IPS DF 4.7 (cell line): ENCODE data around the gene PTGES3.
"Not testable (repeated sequence)": the region's sequence is repeated elsewhere in the genome, so short reads cannot be mapped to it uniquely, and the experiment has no call there.

ENCODE experiments used
- DNase-seq: peaks from one replicate; pipeline ENCODE4 v3.0.0-alpha.2; 2013; ENCODE audit warnings: low spot score; ENCODE audit errors: extremely low read depth

PTGES3 gene

DNA sequence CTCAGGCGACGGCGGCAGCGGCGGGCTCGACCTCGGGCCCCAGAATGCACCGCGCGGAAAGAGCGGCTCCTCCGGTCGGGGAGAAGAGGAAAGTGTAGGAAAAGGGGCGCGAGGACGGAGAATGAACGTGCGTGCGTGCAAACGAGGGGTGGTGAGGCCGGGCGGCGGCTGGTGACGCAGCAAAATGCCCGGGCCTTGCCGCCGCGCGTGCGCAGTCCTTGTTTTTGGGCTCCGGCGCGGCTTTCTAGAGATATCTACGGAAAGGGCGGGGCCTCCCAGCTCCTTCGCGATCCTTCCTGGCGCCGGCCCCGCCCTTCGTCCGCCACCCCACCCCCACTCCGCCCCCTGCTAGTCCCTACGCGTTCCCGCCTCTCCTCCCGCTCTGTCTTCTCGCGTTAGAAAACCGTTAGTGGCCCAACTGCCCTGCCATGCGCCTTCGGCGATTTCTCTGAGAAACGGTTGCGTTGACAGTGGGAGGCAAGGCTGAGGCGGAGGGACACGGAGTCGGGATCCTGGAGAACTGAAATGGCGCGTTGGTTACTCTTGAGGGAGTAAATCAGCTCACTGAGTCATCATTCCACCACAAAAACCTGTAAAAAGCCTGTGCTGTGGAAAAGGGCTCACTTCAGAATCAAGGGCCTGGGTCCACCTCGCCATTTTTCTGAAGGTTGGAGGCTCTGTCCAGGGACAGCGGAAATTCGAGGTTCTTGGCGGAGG lies at the start of gene PTGES3:
Gene PTGES3, minus strand, starts transcription at position 156 of the 717 bp plus-strand sequence. CDS start 285 bp downstream, outside the sequence.
- peak; percentile 94 for DNase-seq

DNA sequence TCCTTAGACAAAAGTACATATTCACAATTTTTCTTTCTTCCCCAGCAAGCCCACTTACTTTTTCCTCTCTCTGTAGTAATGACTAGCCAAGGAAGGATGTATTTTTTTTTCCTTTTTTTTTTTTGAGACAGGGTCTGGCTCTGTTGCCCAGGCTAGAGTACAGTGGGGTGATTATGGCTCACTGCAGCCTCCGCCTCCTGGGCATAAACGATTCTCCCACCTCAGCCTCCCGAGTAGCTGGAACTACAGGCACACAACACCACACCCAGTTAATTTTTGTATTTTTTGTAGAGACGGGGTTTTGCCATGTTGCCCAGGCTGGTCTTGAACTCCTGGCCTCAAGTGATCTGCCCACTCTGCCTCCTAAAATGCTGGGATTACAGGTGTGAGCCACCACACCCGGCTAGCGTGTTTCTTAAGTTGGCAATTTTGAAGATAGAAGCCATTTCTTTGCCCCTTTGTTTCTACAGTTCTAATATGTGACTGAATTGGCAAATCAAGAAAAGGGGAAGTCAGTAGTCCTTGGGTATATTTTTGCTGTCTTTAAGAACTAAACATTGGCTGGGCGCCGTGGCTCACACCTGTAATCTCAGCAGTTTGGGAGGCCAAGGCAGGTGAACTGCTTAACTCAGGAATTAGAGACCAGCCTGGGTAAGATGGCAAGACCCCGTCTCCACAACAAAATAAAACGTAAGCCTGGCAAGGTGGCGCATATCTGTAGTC lies 40.2 kb upstream of the PTGES3 start:
- no peak for DNase-seq

DNA sequence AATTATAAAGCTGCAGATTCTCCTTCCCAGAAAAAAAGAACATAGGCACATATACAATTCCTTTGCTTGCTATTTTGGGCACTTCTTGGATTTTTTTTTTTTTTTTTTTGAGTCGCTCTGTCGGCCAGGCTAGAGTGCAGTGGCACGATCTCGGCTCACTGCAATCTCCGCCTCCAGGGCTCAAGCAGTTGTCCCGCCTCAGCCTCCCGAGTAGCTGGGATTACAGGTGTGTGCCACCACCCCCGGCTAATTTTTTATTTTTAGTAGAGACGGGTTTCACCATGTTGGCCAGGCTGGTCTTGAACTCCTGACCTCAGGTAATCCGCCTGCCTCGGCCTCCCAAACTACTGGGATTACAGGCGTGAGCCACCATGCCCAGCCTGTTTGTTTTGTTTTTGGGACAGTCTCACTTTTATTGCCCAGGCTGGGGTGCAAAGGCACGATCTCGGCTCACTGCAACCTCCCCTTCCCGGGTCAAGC lies 38.2 kb upstream of the PTGES3 start:
- not testable (repeated sequence) for DNase-seq

- no peak for DNase-seq
These were observed 37.6 kb upstream of the PTGES3 start for GRCh38 chr12:56725723-56726102.

DNA sequence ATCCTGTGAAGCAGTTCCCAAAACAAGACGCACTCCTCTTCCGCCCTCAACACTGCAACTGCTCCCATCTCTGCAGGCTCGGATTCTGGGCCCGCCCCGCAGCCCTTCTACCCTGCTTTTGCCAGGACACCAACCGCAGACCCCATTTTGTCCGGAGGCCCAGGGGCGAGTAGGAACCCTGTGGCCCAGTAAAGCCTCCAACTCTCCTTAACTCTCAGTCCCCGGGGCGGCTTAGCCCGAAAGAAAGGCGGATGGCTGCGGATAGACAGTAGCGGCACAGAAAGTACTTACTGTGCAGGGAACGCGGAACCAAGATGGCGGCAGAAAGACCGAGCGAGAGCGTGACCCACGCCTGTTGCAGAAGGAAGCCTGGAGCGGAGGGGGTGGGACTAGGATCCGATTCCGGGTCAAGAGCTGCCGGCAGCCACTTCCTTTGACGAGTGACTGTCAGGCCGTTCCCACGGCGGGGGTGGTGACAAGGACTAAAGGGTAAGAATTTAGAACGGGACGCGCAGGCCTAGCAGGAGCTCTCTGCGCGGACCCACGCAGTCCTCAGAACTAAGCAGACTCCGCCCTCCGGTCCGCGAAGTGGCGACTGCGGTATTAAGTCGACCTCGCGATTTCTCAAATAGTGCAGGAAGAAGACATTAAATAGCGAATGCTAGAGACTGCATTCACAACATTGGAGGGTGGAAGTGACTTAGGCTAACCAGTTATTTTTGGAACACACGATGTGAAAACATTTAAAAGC lies 37.1 kb upstream of the PTGES3 start, which contains the start of gene NACA:
Gene NACA, minus strand, starts transcription at position 328 of the 751 bp plus-strand sequence. CDS start 778 bp downstream, outside the sequence.
- DNase-seq = peak; percentile 89

DNA sequence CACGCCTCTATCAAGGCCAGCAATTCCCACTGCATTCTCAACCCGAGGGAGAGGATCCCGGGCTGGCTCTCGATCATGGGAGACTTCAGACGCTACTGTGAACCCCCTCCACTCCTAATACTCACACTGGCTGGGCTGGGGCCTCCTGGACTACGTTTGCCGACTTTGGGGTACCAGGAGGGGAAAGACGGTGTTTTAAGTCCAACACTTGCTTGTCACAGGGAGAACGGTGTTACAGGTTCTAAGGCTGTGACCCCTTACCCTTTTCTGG lies 36.6 kb upstream of the PTGES3 start:
- no peak for DNase-seq

- no peak for DNase-seq
These were observed 36.0 kb upstream of the PTGES3 start for GRCh38 chr12:56723889-56724700.

- no peak for DNase-seq
These were observed 35.3 kb upstream of the PTGES3 start for GRCh38 chr12:56723352-56723751.

- no peak for DNase-seq
These were observed 34.7 kb upstream of the PTGES3 start for GRCh38 chr12:56722832-56723231.

- no peak for DNase-seq
These were observed 33.6 kb upstream of the PTGES3 start for GRCh38 chr12:56721721-56722120.

DNA sequence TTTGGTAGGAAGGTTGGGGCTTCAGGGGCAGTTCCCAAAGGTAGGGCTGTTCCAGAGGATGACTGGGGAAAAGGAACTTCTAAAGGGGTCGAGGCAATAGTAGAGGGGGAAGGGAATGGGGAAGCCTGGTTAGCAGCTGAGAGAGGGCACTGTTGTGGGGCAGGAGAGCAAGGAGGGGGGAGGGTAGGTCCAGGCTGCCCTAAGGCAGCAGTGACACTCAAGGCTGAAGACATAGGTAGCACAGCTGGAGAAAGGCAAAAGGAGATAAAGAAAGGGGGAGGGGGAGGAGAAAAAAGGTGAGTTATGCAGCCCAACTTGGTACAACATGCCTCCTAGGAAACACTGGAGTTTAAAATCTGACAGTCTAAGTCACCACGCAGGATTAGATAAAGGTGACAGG lies 33.1 kb upstream of the PTGES3 start:
- no peak for DNase-seq

DNA sequence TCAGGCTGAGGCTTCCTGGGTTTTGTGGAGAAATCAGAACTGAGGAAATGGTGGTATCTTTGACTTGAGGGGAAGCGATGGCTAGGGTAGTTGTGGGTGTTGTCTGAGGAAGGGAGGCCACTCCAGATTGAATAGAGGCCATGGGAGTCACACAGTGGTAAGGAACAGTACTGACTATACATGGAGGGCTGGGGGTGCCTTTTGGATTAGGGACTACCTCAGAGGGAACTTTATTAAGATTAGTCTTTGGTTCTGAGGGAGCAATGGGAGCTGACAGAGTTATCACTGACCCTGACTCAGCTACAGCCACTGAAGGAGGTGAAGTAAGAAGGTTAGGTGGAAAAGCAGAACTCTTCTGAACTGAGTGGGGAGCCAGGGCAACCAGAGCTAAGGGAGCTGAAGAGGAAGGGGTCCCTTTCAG lies 32.7 kb upstream of the PTGES3 start:
- DNase-seq = no peak

GRCh38 chr12:56719056-56719455 lies 31.0 kb upstream of the PTGES3 start:
- DNase-seq = no peak

GRCh38 chr12:56718636-56719035 lies 30.6 kb upstream of the PTGES3 start:
- no peak for DNase-seq

DNA sequence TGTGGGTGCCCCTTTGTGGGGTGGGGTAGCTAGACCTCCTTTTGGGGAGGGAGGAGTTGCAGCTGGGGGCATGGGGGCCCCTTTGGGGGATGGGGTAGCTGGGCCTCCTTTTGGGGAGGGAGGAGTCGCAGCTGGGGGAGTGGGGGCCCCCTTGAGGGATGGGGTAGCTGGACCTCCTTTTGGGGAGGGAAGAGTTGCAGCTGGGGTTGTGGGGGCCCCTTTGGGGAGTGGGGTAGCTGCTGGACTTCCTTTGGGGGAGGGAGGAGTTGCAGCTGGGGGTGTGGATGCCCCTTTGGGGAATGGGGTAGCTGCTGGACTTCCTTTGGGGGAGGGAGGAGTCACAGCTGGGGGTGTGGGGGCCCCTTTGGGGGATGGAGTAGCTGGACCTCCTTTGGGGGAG lies 30.1 kb upstream of the PTGES3 start:
- no peak for DNase-seq

- no peak for DNase-seq
These were observed 29.1 kb upstream of the PTGES3 start for GRCh38 chr12:56716933-56717880.

DNA sequence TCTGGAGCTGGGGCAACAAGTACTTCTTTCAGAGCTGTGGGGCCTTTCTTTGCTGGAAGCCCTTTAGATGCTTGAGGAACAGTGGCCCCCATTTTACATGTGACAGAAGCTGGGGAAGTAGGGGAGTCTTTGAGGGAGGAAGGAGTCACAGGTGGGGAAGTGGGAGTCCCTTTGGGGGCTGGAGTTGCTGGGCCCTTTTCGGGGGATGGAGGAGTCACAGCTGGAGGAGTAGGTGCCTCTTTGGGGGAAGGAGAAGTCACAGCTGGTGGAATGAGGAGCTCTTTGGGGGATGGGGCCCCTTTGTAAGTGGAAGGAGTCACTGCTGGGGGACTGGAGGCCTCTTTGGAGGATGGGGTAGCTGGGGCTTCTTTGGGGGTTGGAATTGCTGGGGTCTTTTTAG lies 28.4 kb upstream of the PTGES3 start:
- no peak for DNase-seq

GRCh38 chr12:56715798-56716197 lies 27.7 kb upstream of the PTGES3 start:
- DNase-seq = no peak

DNA sequence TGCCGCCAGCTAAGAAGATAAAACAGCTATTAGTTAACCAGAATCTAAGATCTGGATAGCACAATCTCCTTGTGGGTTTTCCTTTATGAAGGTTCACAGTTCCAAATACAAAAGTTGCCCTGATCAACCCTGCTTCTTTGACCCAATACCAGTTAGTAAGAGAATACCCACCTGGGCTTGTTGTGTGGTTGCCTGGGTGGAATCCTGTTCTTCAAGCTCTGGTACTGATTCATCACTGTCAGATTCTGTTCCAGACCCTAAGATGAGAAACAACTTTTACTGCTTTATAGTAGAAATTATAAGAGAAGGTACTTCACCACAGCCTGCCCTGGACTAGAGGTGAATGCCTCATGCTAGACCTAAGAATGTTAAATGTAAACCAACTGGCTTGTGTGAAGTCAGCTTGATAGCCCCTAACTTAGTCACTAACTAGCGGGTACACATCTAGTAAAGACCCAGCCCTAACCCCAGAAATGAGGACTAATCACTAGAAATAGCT lies 26.4 kb upstream of the PTGES3 start:
- DNase-seq = no peak

DNA sequence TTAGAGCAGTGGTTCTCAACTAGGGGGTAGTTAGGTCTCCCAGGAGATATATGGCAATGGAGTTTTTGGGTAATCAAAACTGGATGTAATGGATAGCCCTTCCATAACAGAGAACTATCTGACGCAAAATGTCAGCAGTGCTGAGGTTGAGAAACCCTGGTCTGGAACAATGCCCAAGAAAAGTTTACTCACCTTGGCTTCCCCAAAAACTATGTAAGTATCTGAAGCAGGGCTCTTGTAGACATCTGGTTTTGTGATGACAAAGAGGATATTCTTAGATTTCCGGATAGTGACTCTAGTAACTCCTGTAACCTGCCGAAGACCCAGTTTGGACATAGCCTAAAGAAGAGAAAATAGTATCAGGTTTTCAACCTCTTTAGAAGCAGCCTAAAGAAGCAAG lies 25.3 kb upstream of the PTGES3 start:
- DNase-seq = no peak
